22Rv1 (cell line): ENCODE results near the gene PLA2G4D.

Source experiments
- CTCF ChIP-seq: fragments of 450-650 bp; IDR thresholded peaks from 2 replicates; pipeline ENCODE4 v1.5.1; 2017; ENCODE audit warnings: mild to moderate bottlenecking
- ZFX ChIP-seq: fragments of 450-650 bp; IDR thresholded peaks from 2 replicates; pipeline ENCODE4 v1.6.1; 2017; ENCODE audit warnings: antibody characterized with exemption, borderline replicate concordance

GRCh38 chr15:42060797-42061196 lies 33.6 kb downstream of the PLA2G4D start:
- TF ChIP-seq ZFX (no peak), CTCF (no peak)
